ENCODE results near the gene ALDOC.
"Not testable (repeated sequence)": the region's sequence is repeated elsewhere in the genome, so short reads cannot be mapped to it uniquely, and the experiment has no call there.

Gene ALDOC

GRCh38 chr17:28576758-28577465 is at the start of gene ALDOC:
ALDOC (minus strand) TSS chr17:28576895; CDS start chr17:28575532, 1,363 bp downstream.
- peak; percentile 96 to 98 (median 97) for DNase-seq (ENCODE audit: low read depth in 3 of 3)

GRCh38 chr17:28624148-28624547 is 47.5 kb upstream of the ALDOC start:
- no peak for DNase-seq (ENCODE audit: low read depth in 3 of 3)

- DNase-seq (ENCODE audit: low read depth in 3 of 3): no peak
Observed at GRCh38 chr17:28623696-28624095, 47.0 kb upstream of the ALDOC start.

GRCh38 chr17:28622186-28622585 is 45.5 kb upstream of the ALDOC start:
- no peak for DNase-seq (ENCODE audit: low read depth in 3 of 3)

GRCh38 chr17:28620010-28620409 is 43.3 kb upstream of the ALDOC start:
- DNase-seq (ENCODE audit: low read depth in 3 of 3): no peak

- DNase-seq (ENCODE audit: low read depth in 3 of 3): no peak
Observed at GRCh38 chr17:28618464-28618863, 41.8 kb upstream of the ALDOC start.

GRCh38 chr17:28616281-28616680 is 39.6 kb upstream of the ALDOC start:
- no peak for DNase-seq (ENCODE audit: low read depth in 3 of 3)

- DNase-seq (ENCODE audit: low read depth in 3 of 3): no peak
Observed at GRCh38 chr17:28615260-28615940, 38.7 kb upstream of the ALDOC start.

GRCh38 chr17:28613931-28614381 is 37.3 kb upstream of the ALDOC start, which contains the start of gene RSKR:
RSKR (minus strand) TSS chr17:28614185; CDS start chr17:28614161, 24 bp downstream.
- DNase-seq (ENCODE audit: low read depth in 3 of 3): no peak

- DNase-seq (ENCODE audit: low read depth in 3 of 3): peak in 1 of 3 experiments; percentile 23
Observed at GRCh38 chr17:28612936-28613872, 36.5 kb upstream of the ALDOC start.

- no peak for DNase-seq (ENCODE audit: low read depth in 3 of 3)
Observed at GRCh38 chr17:28612531-28612930, 35.8 kb upstream of the ALDOC start.

GRCh38 chr17:28610376-28610775 is 33.7 kb upstream of the ALDOC start:
- no peak for DNase-seq (ENCODE audit: low read depth in 3 of 3)

- DNase-seq (ENCODE audit: low read depth in 3 of 3): not testable (repeated sequence)
Observed at GRCh38 chr17:28604031-28604430, 27.3 kb upstream of the ALDOC start.

GRCh38 chr17:28599311-28600184 is 22.9 kb upstream of the ALDOC start:
- peak; percentile 44 to 50 (median 46) for DNase-seq (ENCODE audit: low read depth in 3 of 3)

GRCh38 chr17:28598799-28599310 is 22.2 kb upstream of the ALDOC start, which contains the start of gene SPAG5:
SPAG5 (minus strand) TSS chr17:28599025; CDS start chr17:28598946, 79 bp downstream.
- DNase-seq (ENCODE audit: low read depth in 3 of 3): peak; percentile 86 to 89 (median 87)

- DNase-seq (ENCODE audit: low read depth in 3 of 3): no peak
Observed at GRCh38 chr17:28598389-28598788, 21.7 kb upstream of the ALDOC start.

- no peak for DNase-seq (ENCODE audit: low read depth in 3 of 3)
Observed at GRCh38 chr17:28597606-28598383, 21.1 kb upstream of the ALDOC start.

- no peak for DNase-seq (ENCODE audit: low read depth in 3 of 3)
Observed at GRCh38 chr17:28592260-28592659, 15.6 kb upstream of the ALDOC start.

GRCh38 chr17:28585851-28586250 is 9.2 kb upstream of the ALDOC start:
- DNase-seq (ENCODE audit: low read depth in 3 of 3): no peak

- DNase-seq (ENCODE audit: low read depth in 3 of 3): no peak
Observed at GRCh38 chr17:28584434-28584833, 7.7 kb upstream of the ALDOC start.
